ENCODE data around the gene ULK3. TPM values are rescaled to one million over a fixed set of nuclear protein-coding genes. Genes with fewer than 3 reads are reported as not detected.
A peak's percentile ranks its signal among the peaks of the same experiment; 100 is the strongest.

The ULK3 gene
- total and polyA plus RNA-seq, 2 of the 4 experiments (the other 2 are of a cell fraction), result 11.8 to 22.7 TPM

DNA sequence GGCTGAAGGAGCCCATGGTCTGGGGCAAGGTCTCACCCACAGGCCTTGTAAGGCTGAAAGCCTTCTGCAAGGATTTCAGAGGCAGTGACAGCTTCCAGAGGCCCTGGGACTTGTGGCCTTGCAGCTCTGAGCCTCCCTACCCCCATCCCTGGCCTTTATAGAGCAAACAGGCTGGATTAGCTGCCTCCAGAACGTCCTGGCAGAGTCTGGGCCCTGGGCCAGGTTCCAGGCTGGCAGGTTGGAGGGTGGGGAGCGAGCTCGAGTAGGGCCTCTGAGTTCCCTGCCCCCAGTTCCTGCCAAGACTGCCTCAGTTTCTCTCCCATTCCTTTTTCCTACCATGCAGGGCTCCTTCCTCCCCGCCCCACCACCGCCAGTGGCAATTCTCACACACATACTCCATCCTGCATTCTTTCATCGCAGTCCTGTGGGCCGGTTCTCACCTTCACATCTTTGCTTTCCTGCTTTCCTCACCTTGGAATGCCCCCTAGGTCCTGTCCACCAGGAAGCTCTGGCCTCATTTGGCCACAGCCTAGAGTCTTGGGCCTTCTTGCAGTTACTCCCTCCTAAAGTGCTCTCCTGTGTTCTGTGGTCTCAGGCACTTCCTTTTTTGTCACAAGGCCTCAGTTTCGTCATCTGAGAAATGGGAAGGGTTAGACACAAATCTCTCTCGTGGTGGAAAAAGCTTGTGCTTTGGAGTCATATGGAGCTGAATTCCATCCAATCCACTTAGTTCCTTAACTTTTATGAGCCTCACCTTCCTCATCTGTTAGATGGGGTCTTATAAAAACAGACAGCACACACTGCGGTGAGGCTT is 27.6 kb downstream of the ULK3 start:
- BruUV-seq (replicated peaks), result no TSS peak
- no peak overlapping the region; the same call in 1 of the 2 replicates for H3K23ac ChIP-seq (ENCODE audit: low read depth, low read length)
- no peak overlapping the region for H2BK15ac ChIP-seq (ENCODE audit: low read depth, low read length)
- no peaks in the 10 kb centered on the region for H3K9me3 ChIP-seq (ENCODE audit: control insufficient read depth, insufficient read depth, low read length)
- no peaks in the 10 kb centered on the region for H3K4me1 ChIP-seq (ENCODE audit: control insufficient read depth, insufficient read depth, low read length)
- H3K4me3 ChIP-seq (ENCODE audit: insufficient read depth, low read depth, low read length), result no peak overlapping the region
- WGBS, 2 experiments (ENCODE audit: extremely low coverage in 2 of 2, insufficient read length in 1 of 2), result 80% methylated on average over 3 of the region's 10 CpGs; no CpG with 5 or more reads in 1 of the 2 experiments
- 0 out of 2 replicates have a peak, but pooled peaks cover 4% of the 10 kb centered on the region for H3K9me1 ChIP-seq (ENCODE audit: insufficient read depth, low read length)
- H2AK5ac ChIP-seq (ENCODE audit: low read depth, low read length), result no peak overlapping the region
- H3K27ac ChIP-seq (ENCODE audit: insufficient read depth, low read length), result no peak overlapping the region
- H2BK20ac ChIP-seq (ENCODE audit: low read depth, low read length), result no peak overlapping the region
- no peak overlapping the region for H3K4me2 ChIP-seq (ENCODE audit: low read depth, low read length)
- POLR2A ChIA-PET (ENCODE audit: unreplicated experiment), result no interaction called here
- no peak overlapping the region for H3K14ac ChIP-seq (replicated peaks; ENCODE audit: low read depth, low read length)
- in situ Hi-C loops (cut with MboI; ENCODE audit: low sequenced_read_pairs), result no loop called here
- no peak overlapping the region for H2BK120ac ChIP-seq (ENCODE audit: low read depth, low read length)
- no peak overlapping the region for H2BK5ac ChIP-seq (ENCODE audit: low read depth, low read length, poor library complexity, severe bottlenecking)
- H3K56ac ChIP-seq (ENCODE audit: extremely low read depth, insufficient read depth, low read length), result no peak overlapping the region
- peaks cover 8% of the 10 kb centered on the region; the same call in 1 of the 2 replicates for H3K27me3 ChIP-seq (ENCODE audit: control insufficient read depth, insufficient read depth, low read length)
- no peaks in the 10 kb centered on the region for H3K79me1 ChIP-seq (ENCODE audit: low read depth in 1 of 2, low read length in 2 of 2)
- intact Hi-C loops (cut with micrococcal nuclease), result no loop called here
- no peak for ATAC-seq (ENCODE audit: low read depth)
- no peak overlapping the region for H3K9ac ChIP-seq (ENCODE audit: low read depth, low read length)
- TF ChIP-seq, protein P1, sequence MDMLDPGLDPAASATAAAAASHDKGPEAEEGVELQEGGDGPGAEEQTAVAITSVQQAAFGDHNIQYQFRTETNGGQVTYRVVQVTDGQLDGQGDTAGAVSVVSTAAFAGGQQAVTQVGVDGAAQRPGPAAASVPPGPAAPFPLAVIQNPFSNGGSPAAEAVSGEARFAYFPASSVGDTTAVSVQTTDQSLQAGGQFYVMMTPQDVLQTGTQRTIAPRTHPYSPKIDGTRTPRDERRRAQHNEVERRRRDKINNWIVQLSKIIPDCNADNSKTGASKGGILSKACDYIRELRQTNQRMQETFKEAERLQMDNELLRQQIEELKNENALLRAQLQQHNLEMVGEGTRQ (IDR thresholded peaks at IDR 0.05; ENCODE audit: low read depth, low read length), result no peak
- peaks cover 4% of the 10 kb centered on the region; the same call in 1 of the 2 replicates for H4K20me1 ChIP-seq (ENCODE audit: insufficient read depth, low read length)
- H2AFZ ChIP-seq (replicated peaks; ENCODE audit: low read length, poor library complexity), result peak overlapping the region; percentile 63
- H4K8ac ChIP-seq (ENCODE audit: low read depth in 2 of 2, low read length in 2 of 2), result no peak overlapping the region
- dilution Hi-C loops (cut with HindIII; ENCODE audit: low sequenced_read_pairs, unreplicated experiment), result no loop called here
- no peaks in the 10 kb centered on the region for H3K36me3 ChIP-seq (ENCODE audit: control insufficient read depth, insufficient read depth, low read length)
- no peak overlapping the region for H2AK9ac ChIP-seq (replicated peaks; ENCODE audit: low read depth, low read length, poor library complexity)
- H4K91ac ChIP-seq (ENCODE audit: insufficient read depth, low read depth, low read length), result no peak overlapping the region
- no peak overlapping the region for H3K4ac ChIP-seq (ENCODE audit: low read depth, low read length)
- no peak for DNase-seq
- H4K5ac ChIP-seq (ENCODE audit: low read depth, low read length), result no peak overlapping the region
- H3K18ac ChIP-seq (ENCODE audit: low read depth, low read length), result no peak overlapping the region
- CTCF ChIA-PET, result interaction anchor here (1.6 kb wide), 1 partner anchor 34 kb away, joined by 6 read pairs; the partner anchor contains the start of gene CSK

Measured in IMR-90 (cell line).